ENCODE data around the gene SEZ6L. TPM values are rescaled to one million over a fixed set of nuclear protein-coding genes. Genes with fewer than 3 reads are reported as not detected.

Gene SEZ6L
- total RNA-seq, 4 donors from 2014 or later = under 0.01 TPM; not detected in 3

DNA sequence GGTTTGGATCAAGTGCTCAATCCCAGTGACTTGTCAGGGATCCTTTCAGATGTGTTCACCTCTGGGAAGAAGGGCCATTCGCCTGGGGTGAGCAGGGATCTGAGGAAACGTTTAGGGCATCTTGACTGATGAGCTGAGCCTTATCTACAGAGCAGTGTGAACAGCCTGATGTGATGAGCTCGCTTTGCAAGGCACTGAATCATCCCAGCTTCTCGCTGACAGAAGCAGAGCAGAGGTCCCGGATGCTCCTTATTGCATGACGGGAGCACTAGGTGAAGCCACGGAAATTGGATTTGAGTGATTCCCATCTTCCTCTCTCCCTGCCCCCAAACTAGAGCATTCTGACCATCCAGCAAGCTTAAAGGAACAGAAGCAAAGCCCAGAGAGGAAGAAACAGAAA, 46.5 kb downstream of the SEZ6L start:
- no peak overlapping the region for H3K4me3 ChIP-seq
- no peaks in the 10 kb centered on the region for H3K36me3 ChIP-seq
- H3K4me1 ChIP-seq = no peaks in the 10 kb centered on the region
- H3K27ac ChIP-seq = no peak overlapping the region
- H3K27me3 ChIP-seq = peaks cover 0 to 65% (median 0%) of the 10 kb centered on the region in 4 donors
- 42 to 57% methylated on average over 5 to 6 of the region's 7 CpGs for WGBS, 2 donors
- H3K9me3 ChIP-seq = no peaks in the 10 kb centered on the region
- no peak for TF ChIP-seq CTCF (IDR thresholded peaks at IDR 0.05)
- no peak for TF ChIP-seq POLR2A (IDR thresholded peaks at IDR 0.05)
- no peak for DNase-seq
- intact Hi-C loops (cut with DNase I) = no loop called here

- no peak for DNase-seq
- Histone ChIP-seq H3K36me3 (no peaks in the 10 kb centered on the region), H3K4me3 (no peak overlapping the region), H3K4me1 (peaks cover 0 to 12% (median 0%) of the 10 kb centered on the region in 3 donors), H3K27me3 (peaks cover 0 to 19% (median 0%) of the 10 kb centered on the region in 4 donors), H3K27ac (no peak overlapping the region), H3K9me3 (no peaks in the 10 kb centered on the region)
- intact Hi-C loops (cut with DNase I) = no loop called here
- WGBS, 2 donors = 58 to 74% methylated on average over 4 to 5 of the region's 5 CpGs
- TF ChIP-seq POLR2A (IDR thresholded peaks at IDR 0.05) (no peak), CTCF (IDR thresholded peaks at IDR 0.05) (no peak)
These were observed 55.9 kb downstream of the SEZ6L start for GRCh38 chr22:26225207-26225606.

DNA sequence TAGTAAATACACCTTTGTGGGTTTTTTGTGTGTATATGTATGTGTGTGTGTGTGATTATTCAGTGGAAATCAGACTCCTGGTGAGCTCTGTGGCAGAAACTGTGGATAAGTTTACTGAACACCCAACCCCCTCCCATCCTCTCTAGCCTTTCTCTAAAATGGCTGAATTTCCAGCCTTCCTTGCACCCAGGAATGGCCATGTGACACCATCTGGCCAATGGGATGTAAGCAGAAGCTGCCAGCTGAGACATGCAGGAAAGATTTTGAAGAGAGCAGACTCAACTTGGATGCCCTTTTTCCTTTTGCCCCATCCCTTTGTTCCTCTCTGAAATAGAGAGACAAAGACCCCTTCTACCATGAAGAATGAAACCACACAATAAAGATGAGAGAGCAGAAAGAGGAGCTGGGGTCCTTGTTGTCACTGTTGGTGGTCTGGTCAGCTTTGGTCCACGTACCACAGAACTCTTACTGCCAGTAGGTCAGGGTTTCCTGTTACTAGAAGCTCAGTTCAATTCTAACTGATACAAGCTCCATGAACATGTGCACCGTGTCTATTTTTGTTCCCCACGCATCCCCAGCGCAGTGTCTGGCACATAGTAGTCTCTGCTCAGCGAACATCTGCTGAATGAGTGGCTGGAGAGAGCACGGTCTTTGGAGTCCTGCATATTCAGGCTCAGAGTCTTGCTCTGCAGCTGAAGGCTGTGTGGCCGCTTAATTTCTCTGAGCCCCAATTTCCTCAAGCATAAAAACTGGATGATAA, 57.5 kb downstream of the SEZ6L start:
- Histone ChIP-seq H3K36me3 (no peaks in the 10 kb centered on the region), H3K27ac (no peak overlapping the region), H3K4me3 (no peak overlapping the region), H3K27me3 (peaks cover 0 to 21% (median 0%) of the 10 kb centered on the region in 4 donors), H3K4me1 (peaks cover 0 to 17% (median 0%) of the 10 kb centered on the region in 3 donors), H3K9me3 (no peaks in the 10 kb centered on the region)
- 82 to 95% methylated on average over 6 to 7 of the region's 7 CpGs for WGBS, 2 donors
- no peak for TF ChIP-seq POLR2A (IDR thresholded peaks at IDR 0.05)
- no peak for TF ChIP-seq CTCF (IDR thresholded peaks at IDR 0.05)
- DNase-seq = no peak
- intact Hi-C loops (cut with DNase I) = no loop called here

DNA sequence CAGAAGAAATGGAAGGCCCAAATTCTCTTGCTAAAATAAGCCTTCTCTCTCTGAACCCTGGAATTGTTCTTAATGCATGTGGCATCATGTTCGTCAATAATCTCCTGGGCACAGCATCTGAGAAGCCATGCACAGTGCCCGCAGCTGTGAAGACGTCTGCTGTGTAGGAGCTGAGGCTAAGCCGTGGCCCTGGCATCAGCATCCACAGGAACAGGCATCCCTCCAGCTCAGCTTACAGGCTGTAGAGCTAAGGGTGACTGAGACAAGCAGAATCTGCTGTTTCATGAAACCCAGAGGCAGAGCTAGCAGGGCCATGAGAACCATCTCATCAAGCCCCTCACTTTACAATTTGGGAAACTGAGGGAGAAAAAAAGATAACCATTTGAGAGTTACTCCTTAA, 60.6 kb downstream of the SEZ6L start:
- TF ChIP-seq CTCF (IDR thresholded peaks at IDR 0.05) (no peak), POLR2A (IDR thresholded peaks at IDR 0.05) (no peak)
- Histone ChIP-seq H3K4me1 (peaks cover 0 to 17% (median 0%) of the 10 kb centered on the region in 3 donors), H3K9me3 (no peaks in the 10 kb centered on the region), H3K27me3 (peaks cover 0 to 42% (median 0%) of the 10 kb centered on the region in 4 donors), H3K4me3 (no peak overlapping the region), H3K27ac (no peak overlapping the region), H3K36me3 (no peaks in the 10 kb centered on the region)
- intact Hi-C loops (cut with DNase I) = no loop called here
- WGBS, 2 donors = 44 to 47% methylated on average over 4 of the region's 4 CpGs
- DNase-seq = no peak

DNA sequence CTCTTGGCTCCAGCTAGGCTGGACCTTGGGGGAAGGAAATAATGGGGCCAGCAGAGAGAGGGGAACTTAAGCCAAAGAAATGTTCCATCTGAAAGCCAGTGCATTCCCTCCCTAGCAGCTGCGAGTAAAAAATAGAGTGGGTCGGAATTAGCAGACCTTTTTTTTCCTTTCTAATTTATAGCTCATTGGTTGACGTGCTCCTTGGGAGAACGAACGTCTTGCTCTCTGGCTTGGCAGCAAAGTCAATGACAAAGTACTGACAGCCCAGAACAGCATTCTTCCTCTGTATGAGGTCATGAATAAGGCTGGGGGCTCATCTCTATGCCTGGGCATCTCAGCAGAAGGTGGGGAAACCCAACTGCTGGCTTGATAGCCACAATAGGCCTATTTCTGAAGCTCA, 65.0 kb downstream of the SEZ6L start:
- intact Hi-C loops (cut with DNase I) = no loop called here
- Histone ChIP-seq H3K9me3 (no peaks in the 10 kb centered on the region), H3K36me3 (no peaks in the 10 kb centered on the region), H3K27ac (no peak overlapping the region), H3K27me3 (peaks cover 0 to 46% (median 0%) of the 10 kb centered on the region in 4 donors), H3K4me1 (peaks cover 0 to 14% (median 0%) of the 10 kb centered on the region in 3 donors), H3K4me3 (no peak overlapping the region)
- DNase-seq = no peak
- TF ChIP-seq CTCF (IDR thresholded peaks at IDR 0.05) (no peak), POLR2A (IDR thresholded peaks at IDR 0.05) (no peak)
- 37 to 45% methylated on average over 4 to 5 of the region's 5 CpGs for WGBS, 2 donors
